T-helper 1 cell treated with Interleukin-12 subunit alpha and Interleukin-12 subunit beta and Interleukin-4 antibody, amounts not matched to agents 30 μg/mL and 1 μg/mL, for 36 hours (primary cell): ENCODE data around the gene AKR1C4.
"Not testable (repeated sequence)": the region's sequence is repeated elsewhere in the genome, so short reads cannot be mapped to it uniquely, and the experiment has no call there.

Source experiments
- H3K27ac Mint-ChIP-seq: one replicate; pipeline ENCODE4 v1.8.0; 2021; ENCODE audit warnings: mild to moderate bottlenecking, mixed read lengths
- H3K27me3 Mint-ChIP-seq: one replicate; pipeline ENCODE4 v1.8.0; 2021; ENCODE audit warnings: low read depth, mixed read lengths
- H3K36me3 Mint-ChIP-seq: one replicate; pipeline ENCODE4 v1.8.0; 2021; ENCODE audit warnings: low read depth, mixed read lengths
- H3K4me1 Mint-ChIP-seq: one replicate; pipeline ENCODE4 v1.8.0; 2021; ENCODE audit warnings: low read depth, mixed read lengths
- H3K4me3 Mint-ChIP-seq: one replicate; pipeline ENCODE4 v1.8.0; 2021; ENCODE audit warnings: mild to moderate bottlenecking, moderate library complexity, mixed read lengths
- H3K9me3 Mint-ChIP-seq: one replicate; pipeline ENCODE4 v1.8.0; 2021; ENCODE audit warnings: mixed read lengths

The AKR1C4 gene

DNA sequence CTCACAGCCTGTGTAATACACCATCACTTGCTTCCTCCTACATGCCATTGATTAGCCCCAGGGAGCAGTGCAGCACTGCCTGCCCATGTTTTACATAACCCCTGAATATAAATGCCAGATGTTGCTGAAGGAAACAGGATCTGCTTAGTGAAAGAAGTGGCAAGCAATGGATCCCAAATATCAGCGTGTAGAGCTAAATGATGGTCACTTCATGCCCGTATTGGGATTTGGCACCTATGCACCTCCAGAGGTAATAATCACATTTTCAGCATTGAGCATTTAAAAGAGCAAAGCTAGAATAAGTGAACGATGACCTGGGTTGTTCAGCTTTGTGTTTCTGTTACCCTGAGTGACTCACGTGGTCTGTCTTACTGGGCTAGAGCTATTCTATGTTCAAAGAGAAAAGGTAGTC is at the start of gene AKR1C4:
TSS of gene AKR1C4 (plus strand) at position 136 of the 412 bp plus-strand sequence. CDS start at position 167, 31 bp downstream.
- Mint-ChIP-seq H3K27me3 (no peaks in the 10 kb centered on the region), H3K4me3 (no peak within 1 kb of the TSS)

DNA sequence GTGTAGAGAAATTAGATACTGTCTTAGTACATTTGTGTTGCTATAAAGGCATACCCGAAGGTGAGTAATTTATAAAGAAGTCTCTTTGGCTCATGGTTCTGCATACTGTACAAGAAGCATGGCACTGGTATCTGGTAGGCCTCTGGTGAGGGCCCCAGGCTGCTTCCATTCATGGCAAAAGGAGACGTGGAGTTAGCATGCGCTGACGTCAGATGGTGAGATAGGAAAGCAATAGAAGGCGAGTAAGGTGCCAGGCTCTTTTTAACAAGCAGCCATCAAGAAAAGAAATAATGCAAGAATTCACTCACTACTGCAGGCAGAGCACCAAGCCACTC is 49.8 kb upstream of the AKR1C4 start:
- H3K36me3 Mint-ChIP-seq: no peaks in the 10 kb centered on the region
- no peak overlapping the region for H3K4me3 Mint-ChIP-seq
- H3K9me3 Mint-ChIP-seq: peaks cover 19% of the 10 kb centered on the region
- no peaks in the 10 kb centered on the region for H3K4me1 Mint-ChIP-seq
- no peaks in the 10 kb centered on the region for H3K27me3 Mint-ChIP-seq
- H3K27ac Mint-ChIP-seq: no peak overlapping the region

More for the DNA sequence above, at the start of gene AKR1C4:
- H3K36me3 Mint-ChIP-seq: no peaks in the 10 kb centered on the region
- H3K4me1 Mint-ChIP-seq: no peaks in the 10 kb centered on the region
- no peak within 1 kb of the TSS for H3K27ac Mint-ChIP-seq
- H3K9me3 Mint-ChIP-seq: peaks cover 8% of the 10 kb centered on the region

GRCh38 chr10:5147255-5147980 is 49.2 kb upstream of the AKR1C4 start:
- no peak overlapping the region for H3K27ac Mint-ChIP-seq
- H3K9me3 Mint-ChIP-seq: peaks cover 19% of the 10 kb centered on the region
- no peaks in the 10 kb centered on the region for H3K4me1 Mint-ChIP-seq
- no peaks in the 10 kb centered on the region for H3K36me3 Mint-ChIP-seq
- H3K4me3 Mint-ChIP-seq: no peak overlapping the region
- no peaks in the 10 kb centered on the region for H3K27me3 Mint-ChIP-seq

- H3K9me3 Mint-ChIP-seq: peaks cover 19% of the 10 kb centered on the region
- H3K27me3 Mint-ChIP-seq: no peaks in the 10 kb centered on the region
- no peak overlapping the region for H3K27ac Mint-ChIP-seq
- no peak overlapping the region for H3K4me3 Mint-ChIP-seq
- no peaks in the 10 kb centered on the region for H3K36me3 Mint-ChIP-seq
- no peaks in the 10 kb centered on the region for H3K4me1 Mint-ChIP-seq
These were observed 48.5 kb upstream of the AKR1C4 start for GRCh38 chr10:5147981-5148677.

- Mint-ChIP-seq H3K4me3 (no peak overlapping the region), H3K9me3 (peaks cover 19% of the 10 kb centered on the region), H3K27ac (no peak overlapping the region), H3K4me1 (no peaks in the 10 kb centered on the region), H3K27me3 (no peaks in the 10 kb centered on the region), H3K36me3 (no peaks in the 10 kb centered on the region)
These were observed 48.0 kb upstream of the AKR1C4 start for GRCh38 chr10:5148678-5149032.

- Mint-ChIP-seq H3K9me3 (peaks cover 19% of the 10 kb centered on the region), H3K4me1 (no peaks in the 10 kb centered on the region), H3K4me3 (no peak overlapping the region), H3K27me3 (no peaks in the 10 kb centered on the region), H3K36me3 (no peaks in the 10 kb centered on the region), H3K27ac (no peak overlapping the region)
These were observed 45.6 kb upstream of the AKR1C4 start for GRCh38 chr10:5151076-5151475.

- no peaks in the 10 kb centered on the region for H3K4me1 Mint-ChIP-seq
- H3K27ac Mint-ChIP-seq: no peak overlapping the region
- peaks cover 6% of the 10 kb centered on the region for H3K9me3 Mint-ChIP-seq
- H3K36me3 Mint-ChIP-seq: no peaks in the 10 kb centered on the region
- H3K4me3 Mint-ChIP-seq: no peak overlapping the region
- H3K27me3 Mint-ChIP-seq: no peaks in the 10 kb centered on the region
These were observed 40.7 kb upstream of the AKR1C4 start for GRCh38 chr10:5155951-5156350.

- no peak overlapping the region for H3K27ac Mint-ChIP-seq
- H3K4me3 Mint-ChIP-seq: no peak overlapping the region
- peaks cover 15% of the 10 kb centered on the region for H3K9me3 Mint-ChIP-seq
- no peaks in the 10 kb centered on the region for H3K36me3 Mint-ChIP-seq
- no peaks in the 10 kb centered on the region for H3K4me1 Mint-ChIP-seq
- H3K27me3 Mint-ChIP-seq: no peaks in the 10 kb centered on the region
These were observed 39.1 kb upstream of the AKR1C4 start for GRCh38 chr10:5157501-5157900.

DNA sequence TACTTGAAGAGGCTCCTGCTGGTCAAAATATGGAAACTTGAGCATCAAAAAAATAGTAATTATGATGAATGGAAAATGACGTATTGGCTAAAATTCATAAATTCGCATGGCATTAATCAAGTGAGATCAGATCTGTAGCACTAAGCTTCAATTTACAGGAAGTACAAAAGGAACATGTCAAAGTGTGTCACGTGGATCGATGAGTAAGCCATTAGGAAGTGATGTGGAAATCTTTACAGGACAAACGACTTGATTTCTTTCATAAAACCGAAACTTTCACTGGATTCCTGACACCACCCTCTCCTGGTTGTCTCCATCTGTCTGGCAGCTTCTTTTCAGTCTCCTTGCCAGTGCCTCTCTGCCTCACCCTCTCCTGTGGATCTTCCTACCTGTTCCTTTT is 37.5 kb upstream of the AKR1C4 start:
- no peaks in the 10 kb centered on the region for H3K4me1 Mint-ChIP-seq
- H3K36me3 Mint-ChIP-seq: no peaks in the 10 kb centered on the region
- H3K4me3 Mint-ChIP-seq: no peak overlapping the region
- H3K27ac Mint-ChIP-seq: no peak overlapping the region
- H3K27me3 Mint-ChIP-seq: no peaks in the 10 kb centered on the region
- peaks cover 29% of the 10 kb centered on the region for H3K9me3 Mint-ChIP-seq

DNA sequence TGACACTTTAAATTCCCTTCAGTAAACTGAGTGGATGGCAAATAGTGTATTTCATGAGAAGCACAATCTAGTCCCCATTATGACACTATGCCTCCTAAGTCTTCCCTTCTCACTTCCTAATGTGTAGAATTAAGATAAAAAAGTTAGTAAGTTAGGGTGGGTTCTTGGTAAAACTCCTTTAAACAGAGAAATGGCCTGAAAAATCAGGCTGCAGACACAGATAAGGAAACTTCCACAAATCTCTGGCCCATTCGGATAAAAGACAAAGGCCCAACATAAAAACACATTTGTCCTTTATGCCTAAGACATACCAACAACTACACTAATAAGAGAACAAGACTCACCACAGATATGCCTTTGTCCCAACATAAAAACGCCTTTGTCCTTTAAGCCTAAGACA is 33.1 kb upstream of the AKR1C4 start:
- H3K27me3 Mint-ChIP-seq: no peaks in the 10 kb centered on the region
- peaks cover 3% of the 10 kb centered on the region for H3K4me1 Mint-ChIP-seq
- H3K4me3 Mint-ChIP-seq: no peak overlapping the region
- no peak overlapping the region for H3K27ac Mint-ChIP-seq
- H3K36me3 Mint-ChIP-seq: no peaks in the 10 kb centered on the region
- H3K9me3 Mint-ChIP-seq: peaks cover 61% of the 10 kb centered on the region

DNA sequence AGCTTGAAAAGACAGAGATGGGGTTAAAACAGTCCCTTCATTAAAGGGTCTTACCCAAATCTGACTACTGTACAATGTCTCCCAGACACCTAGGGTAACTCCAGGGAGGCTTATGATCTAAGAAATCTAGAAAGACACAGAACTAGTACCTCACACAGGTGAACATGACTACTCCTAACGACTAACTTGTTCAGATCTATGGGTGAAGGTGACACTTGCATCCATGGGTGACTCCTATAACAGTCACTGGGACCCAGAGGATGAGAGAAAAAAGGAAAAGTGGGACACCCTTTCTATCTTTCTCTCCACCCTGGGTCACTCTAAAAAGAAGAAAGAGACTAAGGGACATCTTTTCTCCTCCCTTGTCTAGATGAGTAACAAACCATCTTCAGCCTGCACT is 30.9 kb upstream of the AKR1C4 start:
- H3K9me3 Mint-ChIP-seq: peaks cover 61% of the 10 kb centered on the region
- H3K4me1 Mint-ChIP-seq: peaks cover 6% of the 10 kb centered on the region
- H3K36me3 Mint-ChIP-seq: peaks cover 2% of the 10 kb centered on the region
- no peaks in the 10 kb centered on the region for H3K27me3 Mint-ChIP-seq
- no peak overlapping the region for H3K27ac Mint-ChIP-seq
- H3K4me3 Mint-ChIP-seq: no peak overlapping the region

DNA sequence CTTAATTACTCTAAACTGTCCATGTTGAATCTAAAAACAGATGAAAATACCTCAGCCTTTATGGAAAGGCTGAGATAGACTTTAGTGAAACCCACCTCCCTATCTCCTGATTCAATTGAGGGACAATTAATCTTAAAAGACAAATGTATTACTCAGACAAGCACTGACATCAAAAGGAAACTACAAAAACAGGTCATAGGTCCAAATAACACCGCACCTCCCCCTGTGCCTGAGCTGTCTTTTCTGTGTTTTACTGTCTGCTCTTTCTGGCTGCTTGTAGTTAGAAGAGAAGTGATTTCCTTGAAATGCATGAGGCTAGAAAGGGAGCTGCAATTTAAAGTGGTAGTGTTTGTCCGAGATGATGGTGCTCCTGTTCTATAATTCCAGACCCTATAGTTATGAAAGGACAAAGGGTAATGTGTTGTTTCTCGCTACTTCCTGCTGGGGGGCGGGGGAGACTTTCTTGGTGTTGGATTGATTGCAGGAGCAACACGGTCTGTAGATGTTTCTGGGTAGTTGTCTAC is 27.7 kb upstream of the AKR1C4 start:
- peaks cover 2% of the 10 kb centered on the region for H3K36me3 Mint-ChIP-seq
- H3K9me3 Mint-ChIP-seq: peaks cover 35% of the 10 kb centered on the region
- peaks cover 6% of the 10 kb centered on the region for H3K4me1 Mint-ChIP-seq
- H3K27ac Mint-ChIP-seq: no peak overlapping the region
- peaks cover 6% of the 10 kb centered on the region for H3K27me3 Mint-ChIP-seq
- no peak overlapping the region for H3K4me3 Mint-ChIP-seq

GRCh38 chr10:5175581-5175980 is 21.1 kb upstream of the AKR1C4 start:
- H3K36me3 Mint-ChIP-seq, H3K27me3 Mint-ChIP-seq, H3K27ac Mint-ChIP-seq, H3K4me3 Mint-ChIP-seq, H3K4me1 Mint-ChIP-seq, H3K9me3 Mint-ChIP-seq: not testable (repeated sequence)

- not testable (repeated sequence) for H3K4me3 Mint-ChIP-seq, H3K27ac Mint-ChIP-seq, H3K4me1 Mint-ChIP-seq, H3K27me3 Mint-ChIP-seq, H3K9me3 Mint-ChIP-seq, H3K36me3 Mint-ChIP-seq
These were observed 16.1 kb upstream of the AKR1C4 start for GRCh38 chr10:5180503-5180902.

DNA sequence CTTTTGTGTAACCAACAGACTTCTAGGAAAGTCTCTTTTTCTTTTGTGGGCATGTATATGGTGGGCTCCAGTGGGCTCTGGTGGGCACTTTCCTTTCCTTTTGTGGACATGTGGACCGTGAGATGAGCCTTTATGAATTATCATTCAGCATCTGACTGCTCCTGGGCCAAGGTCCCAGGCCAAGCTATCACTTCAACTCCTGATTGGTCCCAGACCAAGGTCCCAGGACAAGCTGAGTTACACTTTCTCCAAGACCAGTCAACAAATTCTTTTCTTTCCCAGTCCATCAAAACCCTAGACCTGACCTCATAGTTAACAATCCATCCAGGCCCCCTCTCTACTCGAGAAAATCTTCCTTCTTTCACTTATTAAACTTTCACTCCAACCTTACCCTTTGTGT is 12.7 kb upstream of the AKR1C4 start:
- Mint-ChIP-seq H3K4me1 (no peaks in the 10 kb centered on the region), H3K36me3 (no peaks in the 10 kb centered on the region), H3K9me3 (no peaks in the 10 kb centered on the region), H3K27me3 (no peaks in the 10 kb centered on the region), H3K27ac (no peak overlapping the region), H3K4me3 (no peak overlapping the region)
